HepG2 (cell line): ENCODE measurements around the gene GORASP2. TPM values are rescaled to one million over a fixed set of nuclear protein-coding genes. Genes with fewer than 3 reads are reported as not detected.
A peak's percentile ranks its signal among the peaks of the same experiment; 100 is the strongest.

Experiments used
- ADNP ChIP-seq: sonication (generic); formaldehyde crosslinking; IDR thresholded peaks from 2 replicates; pipeline ENCODE4 v1.4.0; 2020; ENCODE audit warnings: missing genetic modification reagents
- KLF13 ChIP-seq: sonication (generic); formaldehyde crosslinking; IDR thresholded peaks from 2 replicates; pipeline ENCODE4 v1.4.0; 2020; ENCODE audit warnings: mild to moderate bottlenecking, missing genetic modification reagents
- MAFK ChIP-seq, 2 experiments: IDR thresholded peaks in 1 of 2; conservative IDR thresholded peaks in 1 of 2; 2 replicates each; pipeline ENCODE4 v1.6.1; 2011; ENCODE audit warnings: improper control_type of control experiment in 2 of 2, low read length in 2 of 2
- NR2F6 ChIP-seq, 2 experiments: IDR thresholded peaks; 2 replicates each; pipeline ENCODE4 v1.6.1; 2016; ENCODE audit warnings: antibody characterized with exemption in 1 of 2, mild to moderate bottlenecking in 1 of 2
- REST ChIP-seq, 2 experiments: IDR thresholded peaks; 2 replicates each; pipeline ENCODE4 v1.6.1; 2011 to 2012; ENCODE audit warnings: low read length in 2 of 2, borderline replicate concordance in 1 of 2, low read depth in 1 of 2, mild to moderate bottlenecking in 1 of 2, moderate library complexity in 1 of 2
- SP5 ChIP-seq: IDR thresholded peaks from 2 replicates; pipeline ENCODE4 v1.6.1; 2016; ENCODE audit warnings: low read depth, borderline replicate concordance
- TAF15 ChIP-seq: fragments of 200-400 bp; formaldehyde crosslinking; IDR thresholded peaks from one replicate; pipeline ENCODE4 v1.6.1; 2018; ENCODE audit warnings: mild to moderate bottlenecking, low read depth, low read length; ENCODE audit not compliant: poor library complexity, severe bottlenecking
- TEAD3 ChIP-seq: optimal IDR thresholded peaks from 2 replicates; pipeline ENCODE3; 2016; ENCODE audit warnings: borderline replicate concordance
- TFAP4 ChIP-seq: sonication (generic); IDR thresholded peaks from 2 replicates; pipeline ENCODE4 v1.6.1; 2016; ENCODE audit warnings: low read depth, borderline replicate concordance
- ZNF550 ChIP-seq: sonication (generic); formaldehyde crosslinking; IDR thresholded peaks from 2 replicates; pipeline ENCODE4 v1.4.0; 2020; ENCODE audit warnings: mild to moderate bottlenecking, missing genetic modification reagents, borderline replicate concordance
- ZNF563 ChIP-seq: sonication (generic); formaldehyde crosslinking; IDR thresholded peaks from 2 replicates; pipeline ENCODE4 v1.8.0; 2022; ENCODE audit warnings: mild to moderate bottlenecking, moderate library complexity, missing genetic modification reagents
- ZNF737 ChIP-seq: sonication (generic); formaldehyde crosslinking; IDR thresholded peaks from 2 replicates; pipeline ENCODE4 v1.5.0; 2020; ENCODE audit warnings: missing genetic modification reagents, mild to moderate bottlenecking, borderline replicate concordance
- ZNF768 ChIP-seq: sonication (generic); formaldehyde crosslinking; IDR thresholded peaks from 2 replicates; pipeline ENCODE4 v1.4.0; 2020; ENCODE audit warnings: missing genetic modification reagents
- ZSCAN9 ChIP-seq: IDR thresholded peaks from 2 replicates; pipeline ENCODE4 v1.6.1; 2016; ENCODE audit warnings: borderline replicate concordance
- polyA plus RNA-seq, 8 experiments: library from polyadenylated mRNA; depleted of rRNA in 3 of 8; stranded (reverse) in 7 of 8; unstranded in 1 of 8; fragments of >200 nt; fragmentation: Illumina TruSeq in 4 of 8; extraction: Trizol in 4 of 8; gene quantifications; 2 replicates each; pipeline versions ENCODE4 v1.2.1 to v1.2.3, GENCODE V29; 2011 to 2016; ENCODE audit warnings: low read depth in 4 of 8, missing spikeins in 1 of 8, mixed read lengths in 1 of 8; ENCODE audit not compliant: insufficient read depth in 1 of 8
- total RNA-seq, 5 experiments: library from RNA; depleted of rRNA; stranded (reverse); fragments of >200 nt; fragmentation: Illumina TruSeq; extraction: Trizol; gene quantifications; 2 replicates each; pipeline ENCODE4 v1.2.3, GENCODE V29; 2016; ENCODE audit warnings: low read depth in 1 of 5
- TF ChIP-seq, protein P1 (sequence below): sonication (generic); formaldehyde crosslinking; IDR thresholded peaks from 2 replicates; pipeline ENCODE4 v1.5.1; 2020; ENCODE audit warnings: missing genetic modification reagents, mild to moderate bottlenecking, borderline replicate concordance
- TF ChIP-seq, protein P2 (sequence below): sonication (generic); formaldehyde crosslinking; IDR thresholded peaks from 2 replicates; pipeline ENCODE4 v1.5.0; 2020; ENCODE audit warnings: missing genetic modification reagents, mild to moderate bottlenecking, borderline replicate concordance
- TF ChIP-seq, protein P3 (sequence below): sonication (generic); formaldehyde crosslinking; IDR thresholded peaks from 2 replicates; pipeline ENCODE4 v1.4.0; 2020; ENCODE audit warnings: missing genetic modification reagents

The GORASP2 gene
- total and polyA plus RNA-seq, 2 of the 13 experiments (the other 11 are each of a cell fraction or from before 2014, with no cell fraction given): 103 to 239 TPM

GRCh38 chr2:170917219-170917913 lies 11.7 kb upstream of the GORASP2 start (continued):
- TF ChIP-seq ZNF563 (CRISPR knock-in tag): no peak
- TF ChIP-seq ZNF737 (CRISPR knock-in tag): no peak
- TF ChIP-seq ADNP: no peak
- TF ChIP-seq, protein P1, sequence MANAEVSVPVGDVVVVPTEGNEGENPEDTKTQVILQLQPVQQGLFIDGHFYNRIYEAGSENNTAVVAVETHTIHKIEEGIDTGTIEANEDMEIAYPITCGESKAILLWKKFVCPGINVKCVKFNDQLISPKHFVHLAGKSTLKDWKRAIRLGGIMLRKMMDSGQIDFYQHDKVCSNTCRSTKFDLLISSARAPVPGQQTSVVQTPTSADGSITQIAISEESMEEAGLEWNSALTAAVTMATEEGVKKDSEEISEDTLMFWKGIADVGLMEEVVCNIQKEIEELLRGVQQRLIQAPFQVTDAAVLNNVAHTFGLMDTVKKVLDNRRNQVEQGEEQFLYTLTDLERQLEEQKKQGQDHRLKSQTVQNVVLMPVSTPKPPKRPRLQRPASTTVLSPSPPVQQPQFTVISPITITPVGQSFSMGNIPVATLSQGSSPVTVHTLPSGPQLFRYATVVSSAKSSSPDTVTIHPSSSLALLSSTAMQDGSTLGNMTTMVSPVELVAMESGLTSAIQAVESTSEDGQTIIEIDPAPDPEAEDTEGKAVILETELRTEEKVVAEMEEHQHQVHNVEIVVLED: no peak
- TF ChIP-seq REST (IDR thresholded peaks at IDR 0.05; ENCODE audit: borderline replicate concordance in 1 of 2, low read depth in 1 of 2, low read length in 2 of 2): no peak
- TF ChIP-seq, protein P2, sequence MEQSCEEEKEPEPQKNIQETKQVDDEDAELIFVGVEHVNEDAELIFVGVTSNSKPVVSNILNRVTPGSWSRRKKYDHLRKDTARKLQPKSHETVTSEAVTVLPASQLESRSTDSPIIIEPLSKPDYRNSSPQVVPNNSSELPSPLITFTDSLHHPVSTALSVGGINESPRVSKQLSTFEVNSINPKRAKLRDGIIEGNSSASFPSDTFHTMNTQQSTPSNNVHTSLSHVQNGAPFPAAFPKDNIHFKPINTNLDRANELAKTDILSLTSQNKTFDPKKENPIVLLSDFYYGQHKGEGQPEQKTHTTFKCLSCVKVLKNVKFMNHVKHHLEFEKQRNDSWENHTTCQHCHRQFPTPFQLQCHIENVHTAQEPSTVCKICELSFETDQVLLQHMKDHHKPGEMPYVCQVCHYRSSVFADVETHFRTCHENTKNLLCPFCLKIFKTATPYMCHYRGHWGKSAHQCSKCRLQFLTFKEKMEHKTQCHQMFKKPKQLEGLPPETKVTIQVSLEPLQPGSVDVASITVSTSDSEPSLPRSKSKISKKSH (CRISPR knock-in tag): 0 out of 2 replicates have a peak, but pooled peaks have one; percentile 33
- no peak for TF ChIP-seq TFAP4
- no peak for TF ChIP-seq SP5 (CRISPR knock-in tag)
- TF ChIP-seq, protein P3, sequence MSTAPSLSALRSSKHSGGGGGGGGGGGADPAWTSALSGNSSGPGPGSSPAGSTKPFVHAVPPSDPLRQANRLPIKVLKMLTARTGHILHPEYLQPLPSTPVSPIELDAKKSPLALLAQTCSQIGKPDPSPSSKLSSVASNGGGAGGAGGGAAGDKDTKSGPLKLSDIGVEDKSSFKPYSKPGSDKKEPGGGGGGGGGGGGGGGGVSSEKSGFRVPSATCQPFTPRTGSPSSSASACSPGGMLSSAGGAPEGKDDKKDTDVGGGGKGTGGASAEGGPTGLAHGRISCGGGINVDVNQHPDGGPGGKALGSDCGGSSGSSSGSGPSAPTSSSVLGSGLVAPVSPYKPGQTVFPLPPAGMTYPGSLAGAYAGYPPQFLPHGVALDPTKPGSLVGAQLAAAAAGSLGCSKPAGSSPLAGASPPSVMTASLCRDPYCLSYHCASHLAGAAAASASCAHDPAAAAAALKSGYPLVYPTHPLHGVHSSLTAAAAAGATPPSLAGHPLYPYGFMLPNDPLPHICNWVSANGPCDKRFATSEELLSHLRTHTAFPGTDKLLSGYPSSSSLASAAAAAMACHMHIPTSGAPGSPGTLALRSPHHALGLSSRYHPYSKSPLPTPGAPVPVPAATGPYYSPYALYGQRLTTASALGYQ (CRISPR knock-in tag): no peak
- no peak for TF ChIP-seq TAF15
- TF ChIP-seq ZNF550: no peak
- peak; percentile 23 for TF ChIP-seq TEAD3
- 0 out of 2 replicates have a peak, but pooled peaks have one; percentile 31 for TF ChIP-seq ZNF768 (CRISPR knock-in tag)
- TF ChIP-seq KLF13 (CRISPR knock-in tag): no peak
- no peak for TF ChIP-seq NR2F6 (IDR thresholded peaks at IDR 0.05)
- no peak for TF ChIP-seq NR2F6 (CRISPR knock-in tag; IDR thresholded peaks at IDR 0.05)
- no peak for TF ChIP-seq MAFK (conservative IDR thresholded peaks at IDR 0.05 in 1 of 2, IDR thresholded peaks at IDR 0.05 in 1 of 2; ENCODE audit: low read length in 2 of 2)
- TF ChIP-seq ZSCAN9 (CRISPR knock-in tag): no peak
